ENCODE data around the gene PNKP.

Gene PNKP

DNA sequence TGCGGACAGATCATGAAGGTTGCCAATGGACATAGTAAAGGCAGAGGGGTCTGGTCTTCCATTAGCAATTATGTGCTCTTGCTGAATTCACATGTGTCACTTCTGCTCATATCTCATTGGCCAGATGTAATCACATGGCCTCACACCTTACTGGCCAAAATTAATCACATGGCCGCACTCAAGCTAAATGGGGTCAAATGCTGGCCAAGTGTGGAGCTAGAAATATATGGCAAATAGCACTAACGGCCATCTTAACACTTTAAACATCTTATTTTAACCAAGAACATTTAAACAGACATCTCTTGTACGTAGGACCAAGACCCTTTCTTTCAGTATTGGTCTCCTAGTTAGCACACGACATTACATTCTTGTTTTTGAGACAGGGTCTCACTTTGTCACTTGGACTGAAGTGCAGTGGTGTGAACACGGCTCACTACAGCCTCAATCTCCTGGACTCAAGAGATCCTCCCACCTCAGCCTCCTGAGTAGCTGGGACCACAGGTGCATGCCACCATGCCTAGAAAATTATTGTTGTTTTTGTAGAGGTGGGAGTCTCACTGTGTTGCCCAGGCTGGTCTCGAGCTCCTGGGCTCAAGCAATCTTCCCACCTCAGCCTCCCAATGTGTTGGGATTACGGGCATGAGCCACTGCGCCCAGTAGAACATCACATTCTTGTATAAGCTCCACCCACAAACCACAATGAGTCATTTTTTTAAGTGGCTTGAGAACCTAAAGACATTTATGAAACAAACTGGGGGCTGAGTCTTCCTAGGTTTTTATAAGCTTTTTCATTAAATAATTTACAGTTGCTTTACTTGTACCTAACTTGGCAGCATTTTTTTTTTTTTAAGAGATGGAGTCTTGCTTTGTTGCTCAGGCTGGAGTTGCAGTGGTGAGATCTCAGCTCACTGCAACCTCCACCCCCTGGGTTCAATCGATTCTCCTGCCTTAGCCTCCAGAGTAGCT lies 19.4 kb downstream of the PNKP start:
- H3K27ac ChIP-seq (ENCODE audit: low read depth, low read length): no peak overlapping the region
- no peaks in the 10 kb centered on the region for H3K9me2 ChIP-seq (replicated peaks; ENCODE audit: insufficient read depth, low read length)
- H3K4me2 ChIP-seq (ENCODE audit: low read depth, low read length, poor library complexity, severe bottlenecking): no peak overlapping the region
- H3K27me3 ChIP-seq (ENCODE audit: low read length): no peaks in the 10 kb centered on the region
- H2AFZ ChIP-seq (ENCODE audit: low read depth, low read length, severe bottlenecking): no peak overlapping the region
- no peaks in the 10 kb centered on the region for H4K20me1 ChIP-seq (ENCODE audit: low read depth, low read length)
- H3K9ac ChIP-seq (ENCODE audit: low read length): no peak overlapping the region
- H3K9me3 ChIP-seq (ENCODE audit: insufficient read depth, low read length): no peaks in the 10 kb centered on the region
- H3F3A ChIP-seq (ENCODE audit: insufficient read depth): peaks cover 17% of the 10 kb centered on the region
- H3K79me2 ChIP-seq (ENCODE audit: insufficient read depth, low read length): no peaks in the 10 kb centered on the region
- TF ChIP-seq, protein P1, sequence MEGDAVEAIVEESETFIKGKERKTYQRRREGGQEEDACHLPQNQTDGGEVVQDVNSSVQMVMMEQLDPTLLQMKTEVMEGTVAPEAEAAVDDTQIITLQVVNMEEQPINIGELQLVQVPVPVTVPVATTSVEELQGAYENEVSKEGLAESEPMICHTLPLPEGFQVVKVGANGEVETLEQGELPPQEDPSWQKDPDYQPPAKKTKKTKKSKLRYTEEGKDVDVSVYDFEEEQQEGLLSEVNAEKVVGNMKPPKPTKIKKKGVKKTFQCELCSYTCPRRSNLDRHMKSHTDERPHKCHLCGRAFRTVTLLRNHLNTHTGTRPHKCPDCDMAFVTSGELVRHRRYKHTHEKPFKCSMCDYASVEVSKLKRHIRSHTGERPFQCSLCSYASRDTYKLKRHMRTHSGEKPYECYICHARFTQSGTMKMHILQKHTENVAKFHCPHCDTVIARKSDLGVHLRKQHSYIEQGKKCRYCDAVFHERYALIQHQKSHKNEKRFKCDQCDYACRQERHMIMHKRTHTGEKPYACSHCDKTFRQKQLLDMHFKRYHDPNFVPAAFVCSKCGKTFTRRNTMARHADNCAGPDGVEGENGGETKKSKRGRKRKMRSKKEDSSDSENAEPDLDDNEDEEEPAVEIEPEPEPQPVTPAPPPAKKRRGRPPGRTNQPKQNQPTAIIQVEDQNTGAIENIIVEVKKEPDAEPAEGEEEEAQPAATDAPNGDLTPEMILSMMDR (IDR thresholded peaks at IDR 0.05; ENCODE audit: insufficient read depth, low read length, poor library complexity, severe bottlenecking): no peak
- TF ChIP-seq EZH2phosphoT487 (conservative IDR thresholded peaks at IDR 0.05; ENCODE audit: low read length): no peak
- no peaks in the 10 kb centered on the region for H3K36me3 ChIP-seq (ENCODE audit: low read length)
- H3K4me3 ChIP-seq (ENCODE audit: insufficient read depth, low read length, poor library complexity, severe bottlenecking): no peak overlapping the region

DNA sequence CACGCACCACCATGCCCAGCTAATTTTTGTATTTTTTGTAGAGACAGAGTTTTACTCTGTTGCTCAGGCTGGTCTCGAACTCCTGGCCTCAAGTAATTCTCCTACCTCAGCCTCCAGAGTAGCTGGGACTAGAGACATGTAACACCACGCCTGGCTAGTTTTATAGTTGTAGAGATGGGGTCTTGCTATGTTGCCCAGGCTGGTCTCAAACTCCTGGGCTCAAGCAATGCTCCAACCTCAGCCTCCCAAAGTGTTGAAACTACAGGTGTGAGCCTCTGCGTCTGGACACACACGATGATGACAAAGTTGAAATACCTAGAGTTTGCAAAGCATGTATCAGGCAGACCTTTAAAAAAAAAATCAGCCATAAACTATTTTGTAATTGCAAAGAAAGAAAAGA lies 21.0 kb downstream of the PNKP start:
- Histone ChIP-seq H2AFZ (ENCODE audit: low read depth, low read length, severe bottlenecking) (no peak overlapping the region), H3K79me2 (ENCODE audit: insufficient read depth, low read length) (no peaks in the 10 kb centered on the region), H4K20me1 (ENCODE audit: low read depth, low read length) (no peaks in the 10 kb centered on the region), H3K27ac (ENCODE audit: low read depth, low read length) (no peak overlapping the region), H3K4me2 (ENCODE audit: low read depth, low read length, poor library complexity, severe bottlenecking) (no peak overlapping the region), H3K36me3 (ENCODE audit: low read length) (no peaks in the 10 kb centered on the region), H3K4me3 (ENCODE audit: insufficient read depth, low read length, poor library complexity, severe bottlenecking) (no peak overlapping the region), H3F3A (ENCODE audit: insufficient read depth) (peaks cover 12% of the 10 kb centered on the region), H3K9me3 (ENCODE audit: insufficient read depth, low read length) (no peaks in the 10 kb centered on the region), H3K27me3 (ENCODE audit: low read length) (no peaks in the 10 kb centered on the region), H3K9ac (ENCODE audit: low read length) (no peak overlapping the region), H3K9me2 (replicated peaks; ENCODE audit: insufficient read depth, low read length) (no peaks in the 10 kb centered on the region)
- TF ChIP-seq EZH2phosphoT487 (conservative IDR thresholded peaks at IDR 0.05; ENCODE audit: low read length): no peak
- TF ChIP-seq, protein P1 (IDR thresholded peaks at IDR 0.05; ENCODE audit: insufficient read depth, low read length, poor library complexity, severe bottlenecking): no peak

DNA sequence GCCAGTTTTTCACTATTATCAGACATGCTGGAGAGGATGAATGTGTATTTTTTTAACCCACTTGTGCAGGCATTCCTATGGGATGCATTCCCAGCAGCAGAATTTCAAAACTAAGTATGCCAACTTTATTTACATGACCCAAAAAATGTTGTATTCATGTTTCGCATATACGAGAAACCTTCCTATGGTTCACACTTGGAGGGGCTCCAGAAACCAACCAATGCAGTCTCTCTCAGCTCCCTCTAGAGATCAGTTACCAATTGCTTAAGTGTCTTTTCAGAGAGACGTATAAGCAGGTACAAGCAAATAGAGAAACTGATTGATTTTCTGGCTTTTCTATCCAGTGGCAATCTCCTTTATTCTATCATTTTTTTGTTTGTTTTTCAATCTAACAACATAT lies 22.0 kb downstream of the PNKP start:
- TF ChIP-seq, protein P1 (IDR thresholded peaks at IDR 0.05; ENCODE audit: insufficient read depth, low read length, poor library complexity, severe bottlenecking): no peak
- no peak for TF ChIP-seq EZH2phosphoT487 (conservative IDR thresholded peaks at IDR 0.05; ENCODE audit: low read length)
- no peak overlapping the region for H3K4me2 ChIP-seq (ENCODE audit: low read depth, low read length, poor library complexity, severe bottlenecking)
- H3K79me2 ChIP-seq (ENCODE audit: insufficient read depth, low read length): no peaks in the 10 kb centered on the region
- no peak overlapping the region for H3K27ac ChIP-seq (ENCODE audit: low read depth, low read length)
- no peaks in the 10 kb centered on the region for H3K9me3 ChIP-seq (ENCODE audit: insufficient read depth, low read length)
- H3F3A ChIP-seq (ENCODE audit: insufficient read depth): peaks cover 12% of the 10 kb centered on the region
- H3K27me3 ChIP-seq (ENCODE audit: low read length): no peaks in the 10 kb centered on the region
- no peaks in the 10 kb centered on the region for H3K9me2 ChIP-seq (replicated peaks; ENCODE audit: insufficient read depth, low read length)
- no peaks in the 10 kb centered on the region for H3K36me3 ChIP-seq (ENCODE audit: low read length)
- no peak overlapping the region for H2AFZ ChIP-seq (ENCODE audit: low read depth, low read length, severe bottlenecking)
- no peak overlapping the region for H3K9ac ChIP-seq (ENCODE audit: low read length)
- no peaks in the 10 kb centered on the region for H4K20me1 ChIP-seq (ENCODE audit: low read depth, low read length)
- no peak overlapping the region for H3K4me3 ChIP-seq (ENCODE audit: insufficient read depth, low read length, poor library complexity, severe bottlenecking)
